ENCODE data around the gene NEURL1B.

- no peak for TF ChIP-seq EZH2phosphoT487 (IDR thresholded peaks at IDR 0.05; ENCODE audit: borderline replicate concordance)
- no peak for TF ChIP-seq CTCF (conservative IDR thresholded peaks at IDR 0.05; ENCODE audit: low read length)
Observed at GRCh38 chr5:172594867-172595466, 46.1 kb upstream of the NEURL1B start.

All from Loucy (cell line).